H9 (cell line): Measurements from ENCODE around the gene ITGAX. TPM values are rescaled to one million over a fixed set of nuclear protein-coding genes. Genes with fewer than 3 reads are reported as not detected.

ENCODE experiments used
- DNase-seq: peaks from one replicate; pipeline ENCODE4 v3.0.0-alpha.2; 2017
- H2AFZ ChIP-seq: one replicate; pipeline ENCODE4 v1.6.1; 2013; ENCODE audit warnings: mild to moderate bottlenecking, low read length, control low read depth, moderate library complexity
- H2AK5ac ChIP-seq: 2 replicates; pipeline ENCODE4 v1.6.1; 2013; ENCODE audit warnings: low read length, control low read depth, mixed read lengths; ENCODE audit not compliant: insufficient read length
- H2BK120ac ChIP-seq: one replicate; pipeline ENCODE4 v1.6.1; 2013; ENCODE audit warnings: low read depth, mild to moderate bottlenecking, low read length, control low read depth, inconsistent platforms; ENCODE audit not compliant: poor library complexity, severe bottlenecking
- H2BK12ac ChIP-seq: 2 replicates; pipeline ENCODE4 v1.6.1; 2013; ENCODE audit warnings: low read length, control low read depth, mixed read lengths, low read depth; ENCODE audit not compliant: insufficient read length
- H2BK15ac ChIP-seq: 2 replicates; pipeline ENCODE4 v1.6.1; 2013; ENCODE audit warnings: low read depth, low read length, control low read depth
- H2BK20ac ChIP-seq: one replicate; pipeline ENCODE4 v1.6.1; 2013; ENCODE audit warnings: low read depth, mild to moderate bottlenecking, low read length, control low read depth, inconsistent platforms; ENCODE audit not compliant: poor library complexity, severe bottlenecking
- H2BK5ac ChIP-seq: 2 replicates; pipeline ENCODE4 v1.6.1; 2013; ENCODE audit warnings: low read length, control low read depth, mixed read lengths; ENCODE audit not compliant: insufficient read length
- H3K14ac ChIP-seq: 2 replicates; pipeline ENCODE4 v1.6.1; 2013; ENCODE audit warnings: low read length, control low read depth; ENCODE audit not compliant: insufficient read depth
- H3K18ac ChIP-seq: 2 replicates; pipeline ENCODE4 v1.6.1; 2013; ENCODE audit warnings: low read depth, mild to moderate bottlenecking, mixed read lengths, low read length, control low read depth; ENCODE audit not compliant: insufficient read length
- H3K23ac ChIP-seq: 2 replicates; pipeline ENCODE4 v1.6.1; 2013; ENCODE audit warnings: low read length, control low read depth, mixed read lengths, low read depth; ENCODE audit not compliant: insufficient read length
- H3K23me2 ChIP-seq: 2 replicates; pipeline ENCODE4 v1.6.1; 2013; ENCODE audit warnings: low read depth, mild to moderate bottlenecking, mixed read lengths, low read length, control low read depth; ENCODE audit not compliant: insufficient read length, poor library complexity, severe bottlenecking
- H3K27ac ChIP-seq: 2 replicates; pipeline ENCODE4 v1.5.1; 2013; ENCODE audit warnings: low read length, control low read depth, mixed read lengths, low read depth; ENCODE audit not compliant: insufficient read length
- H3K27me3 ChIP-seq: 2 replicates; pipeline ENCODE4 v1.6.1; 2013; ENCODE audit warnings: low read length, control low read depth, inconsistent platforms; ENCODE audit not compliant: insufficient read depth
- H3K4ac ChIP-seq: 2 replicates; pipeline ENCODE4 v1.6.1; 2013; ENCODE audit warnings: low read depth, mild to moderate bottlenecking, control low read depth, inconsistent platforms, low read length, moderate library complexity
- H3K4me1 ChIP-seq: 2 replicates; pipeline ENCODE4 v1.6.1; 2013; ENCODE audit warnings: low read length, control low read depth, inconsistent platforms; ENCODE audit not compliant: insufficient read depth
- H3K4me2 ChIP-seq: 2 replicates; pipeline ENCODE4 v1.6.1; 2013; ENCODE audit warnings: low read length, control low read depth, mixed read lengths; ENCODE audit not compliant: insufficient read length, insufficient read depth
- H3K56ac ChIP-seq: 2 replicates; pipeline ENCODE4 v1.6.1; 2013; ENCODE audit warnings: low read depth, mild to moderate bottlenecking, mixed read lengths, low read length, control low read depth; ENCODE audit not compliant: insufficient read length
- H3K79me1 ChIP-seq: 2 replicates; pipeline ENCODE4 v1.6.1; 2013; ENCODE audit warnings: low read depth, mild to moderate bottlenecking, moderate library complexity, low read length, control low read depth, inconsistent platforms; ENCODE audit not compliant: insufficient read depth, poor library complexity, severe bottlenecking
- H3K79me2 ChIP-seq: 2 replicates; pipeline ENCODE4 v1.6.1; 2013; ENCODE audit warnings: low read length, control low read depth, inconsistent platforms; ENCODE audit not compliant: insufficient read depth
- H3K9ac ChIP-seq: 2 replicates; pipeline ENCODE4 v1.6.1; 2013; ENCODE audit warnings: low read length, control low read depth, mixed read lengths; ENCODE audit not compliant: insufficient read length; ENCODE audit errors: extremely low read depth
- H3K9me3 ChIP-seq: one replicate; pipeline ENCODE4 v1.6.1; 2013; ENCODE audit warnings: low read depth, low read length, inconsistent platforms; ENCODE audit not compliant: control insufficient read depth
- H3T11ph ChIP-seq: one replicate; pipeline ENCODE4 v1.6.1; 2013; ENCODE audit warnings: mild to moderate bottlenecking, low read length, control low read depth, inconsistent platforms
- H4K20me1 ChIP-seq: one replicate; pipeline ENCODE4 v1.6.1; 2013; ENCODE audit not compliant: control insufficient read depth, insufficient read length, insufficient read depth
- H4K5ac ChIP-seq: 2 replicates; pipeline ENCODE4 v1.6.1; 2013; ENCODE audit warnings: low read depth, mild to moderate bottlenecking, mixed read lengths, low read length, control low read depth; ENCODE audit not compliant: insufficient read length
- H4K8ac ChIP-seq: replicated peaks from 2 replicates; pipeline ENCODE4 v1.6.1; 2013; ENCODE audit warnings: low read length, control low read depth, mixed read lengths, low read depth; ENCODE audit not compliant: insufficient read length
- H4K91ac ChIP-seq: 2 replicates; pipeline ENCODE4 v1.6.1; 2013; ENCODE audit warnings: low read depth, mild to moderate bottlenecking, moderate library complexity, mixed read lengths, low read length, control low read depth; ENCODE audit not compliant: insufficient read length
- H3K27ac Mint-ChIP-seq, 3 experiments: 2 replicates in 2 of 3; 3 replicates in 1 of 3; pipeline ENCODE4 v1.8.0; 2020 to 2021; ENCODE audit warnings: mixed read lengths in 3 of 3, mild to moderate bottlenecking in 1 of 3, moderate library complexity in 1 of 3
- H3K27me3 Mint-ChIP-seq: 2 replicates; pipeline ENCODE4 v1.8.0; 2021; ENCODE audit warnings: low read depth, mild to moderate bottlenecking, moderate library complexity, mixed read lengths
- H3K36me3 Mint-ChIP-seq, 3 experiments: 2 replicates in 2 of 3; 3 replicates in 1 of 3; pipeline ENCODE4 v1.8.0; 2020 to 2021; ENCODE audit warnings: low read depth in 3 of 3, mixed read lengths in 3 of 3; ENCODE audit not compliant: insufficient read depth in 1 of 3
- H3K4me1 Mint-ChIP-seq, 2 experiments: 2 replicates each; pipeline ENCODE4 v1.8.0; 2020; ENCODE audit warnings: mixed read lengths in 2 of 2
- H3K4me3 Mint-ChIP-seq, 2 experiments: 2 replicates in 1 of 2; 3 replicates in 1 of 2; pipeline ENCODE4 v1.8.0; 2020 to 2021; ENCODE audit warnings: mild to moderate bottlenecking in 2 of 2, mixed read lengths in 2 of 2, moderate library complexity in 1 of 2
- H3K9me3 Mint-ChIP-seq, 2 experiments: 2 replicates in 1 of 2; 3 replicates in 1 of 2; pipeline ENCODE4 v1.8.0; 2020; ENCODE audit warnings: mild to moderate bottlenecking in 2 of 2, mixed read lengths in 2 of 2, moderate library complexity in 1 of 2
- CTCF ChIP-seq: fragments of 200-600 bp; sonication (generic); conservative IDR thresholded peaks from 3 replicates; pipeline ENCODE4 v1.8.0; 2021; ENCODE audit warnings: antibody characterized with exemption, mild to moderate bottlenecking
- WGBS: extraction: QIAGEN DNeasy Blood & Tissue Kit; methylation state at CpG from one replicate; pipeline ENCODE4 v1.1.7; 2013; ENCODE audit warnings: missing lambda C conversion rate, low lambda C conversion rate, mixed read lengths; ENCODE audit not compliant: insufficient read length; ENCODE audit errors: extremely low coverage; 5-methylcytosine and 5-hydroxymethylcytosine counted together
- total RNA-seq: library from RNA; stranded (reverse); gene quantifications from 2 replicates; pipeline ENCODE4 v1.2.1, GENCODE V29; 2021

The ITGAX gene
- total RNA-seq, 1 experiment from 2014 or later: 0.28 TPM

- no peak overlapping the region for H3K9ac ChIP-seq
These were observed 47.7 kb downstream of the ITGAX start for GRCh38 chr16:31402687-31403086.

More at GRCh38 chr16:31402687-31403086, 47.7 kb downstream of the ITGAX start:
- H3K23ac ChIP-seq: no peak overlapping the region
- H3K14ac ChIP-seq: no peak overlapping the region
- TF ChIP-seq CTCF: no peak
- no peak overlapping the region for H3K56ac ChIP-seq
- H3K79me2 ChIP-seq: no peaks in the 10 kb centered on the region
- WGBS: no CpG with 5 or more reads among the region's 1 CpG
- H4K5ac ChIP-seq: no peak overlapping the region
- Mint-ChIP-seq H3K36me3 (peaks cover 0 to 4% (median 0%) of the 10 kb centered on the region in 3 experiments; a peak in 2 of 7 replicates), H3K9me3 (peaks cover 0 to 3% of the 10 kb centered on the region in 2 experiments; a peak in 1 of 5 replicates), H3K27ac (no peak overlapping the region), H3K4me1 (no peaks in the 10 kb centered on the region), H3K27me3 (peaks cover 8% of the 10 kb centered on the region), H3K4me3 (no peak overlapping the region)
- H3K27ac ChIP-seq: no peak overlapping the region
- no peak overlapping the region for H2BK120ac ChIP-seq
- no peaks in the 10 kb centered on the region for H3K79me1 ChIP-seq
- H4K8ac ChIP-seq: no peak overlapping the region
- H3K4me1 ChIP-seq: no peaks in the 10 kb centered on the region
- H2BK5ac ChIP-seq: no peak overlapping the region
- H2BK20ac ChIP-seq: no peak overlapping the region
- H3T11ph ChIP-seq: no peak overlapping the region
- no peaks in the 10 kb centered on the region for H3K23me2 ChIP-seq
- H3K4me2 ChIP-seq: no peak overlapping the region
- H3K27me3 ChIP-seq: no peaks in the 10 kb centered on the region
- H3K4ac ChIP-seq: no peak overlapping the region
- no peak for DNase-seq
- no peaks in the 10 kb centered on the region for H3K9me3 ChIP-seq
- H2BK15ac ChIP-seq: no peak overlapping the region
- no peak overlapping the region for H2AFZ ChIP-seq
- H4K91ac ChIP-seq: no peak overlapping the region
- no peaks in the 10 kb centered on the region for H4K20me1 ChIP-seq
- H2BK12ac ChIP-seq: no peak overlapping the region
- H2AK5ac ChIP-seq: no peak overlapping the region
- H3K18ac ChIP-seq: no peak overlapping the region
